ENCODE data around the gene PKDCC. TPM values are rescaled to one million over a fixed set of nuclear protein-coding genes. Genes with fewer than 3 reads are reported as not detected.

Gene PKDCC
- polyA plus RNA-seq, 4 donors = 293 to 370 (median 363) TPM

GRCh38 chr2:42048299-42049220, 739 bp downstream of the PKDCC start:
- no peak for DNase-seq (ENCODE audit: low read depth in 4 of 4, low spot score in 3 of 4)

- no peak for DNase-seq (ENCODE audit: low read depth in 4 of 4, low spot score in 3 of 4)
Measured at GRCh38 chr2:42049221-42050009, 1.6 kb downstream of the PKDCC start.

GRCh38 chr2:42050010-42050702, 2.3 kb downstream of the PKDCC start:
- DNase-seq (ENCODE audit: low read depth in 4 of 4, low spot score in 3 of 4) = no peak

- no peak for DNase-seq (ENCODE audit: low read depth in 4 of 4, low spot score in 3 of 4)
Measured at GRCh38 chr2:42050703-42051542, 3.1 kb downstream of the PKDCC start.

- DNase-seq (ENCODE audit: low read depth in 4 of 4, low spot score in 3 of 4) = no peak
Measured at GRCh38 chr2:42051543-42052235, 3.9 kb downstream of the PKDCC start.

- peak in 1 of 4 donors; percentile 64 for DNase-seq (ENCODE audit: low read depth in 4 of 4, low spot score in 3 of 4)
Measured at GRCh38 chr2:42052702-42053481, 5.1 kb downstream of the PKDCC start.

GRCh38 chr2:42053482-42053790, 5.6 kb downstream of the PKDCC start:
- DNase-seq (ENCODE audit: low read depth in 4 of 4, low spot score in 3 of 4) = no peak

GRCh38 chr2:42053791-42054701, 6.2 kb downstream of the PKDCC start:
- DNase-seq (ENCODE audit: low read depth in 4 of 4, low spot score in 3 of 4) = no peak

GRCh38 chr2:42054714-42055430, 7.1 kb downstream of the PKDCC start:
- no peak for DNase-seq (ENCODE audit: low read depth in 4 of 4, low spot score in 3 of 4)

- DNase-seq (ENCODE audit: low read depth in 4 of 4, low spot score in 3 of 4) = peak in 2 of 4 donors; percentile 64 to 71
Measured at GRCh38 chr2:42055573-42056514, 8.0 kb downstream of the PKDCC start.

GRCh38 chr2:42057159-42057901, 9.5 kb downstream of the PKDCC start:
- DNase-seq (ENCODE audit: low read depth in 4 of 4, low spot score in 3 of 4) = no peak

- DNase-seq (ENCODE audit: low read depth in 4 of 4, low spot score in 3 of 4) = no peak
Measured at GRCh38 chr2:42057902-42058450, 10.2 kb downstream of the PKDCC start.

- no peak for DNase-seq (ENCODE audit: low read depth in 4 of 4, low spot score in 3 of 4)
Measured at GRCh38 chr2:42059261-42059898, 11.6 kb downstream of the PKDCC start.

GRCh38 chr2:42060028-42060427, 12.2 kb downstream of the PKDCC start:
- DNase-seq (ENCODE audit: low read depth in 4 of 4, low spot score in 3 of 4) = no peak
